Effector memory CD4-positive, alpha-beta T cell (primary cell): ENCODE measurements around the gene TNFRSF1A.

ENCODE experiments used
- DNase-seq, 3 donors: peaks; one replicate each; pipeline ENCODE4 v3.0.0-alpha.2; 2020
- H3K27ac ChIP-seq: 2 replicates; pipeline ENCODE4 v1.7.0; 2013; ENCODE audit warnings: mild to moderate bottlenecking, low read length, moderate library complexity; ENCODE audit not compliant: insufficient read depth, poor library complexity, severe bottlenecking
- H3K27me3 ChIP-seq: replicated peaks from 2 replicates; pipeline ENCODE4 v1.7.0; 2013; ENCODE audit warnings: mild to moderate bottlenecking, low read length; ENCODE audit not compliant: insufficient read depth, control insufficient read depth, poor library complexity, severe bottlenecking
- H3K36me3 ChIP-seq: 2 replicates; pipeline ENCODE4 v1.7.0; 2013; ENCODE audit warnings: mild to moderate bottlenecking, low read length, moderate library complexity; ENCODE audit not compliant: control insufficient read depth, insufficient read depth
- H3K4me1 ChIP-seq: 2 replicates; pipeline ENCODE4 v1.7.0; 2013; ENCODE audit warnings: low read length, mild to moderate bottlenecking; ENCODE audit not compliant: control insufficient read depth, insufficient read depth, poor library complexity, severe bottlenecking
- H3K4me3 ChIP-seq: 2 replicates; pipeline ENCODE4 v1.7.0; 2013; ENCODE audit warnings: low read length, low read depth, mild to moderate bottlenecking; ENCODE audit not compliant: insufficient read depth, poor library complexity, severe bottlenecking
- H3K9me3 ChIP-seq: 2 replicates; pipeline ENCODE4 v1.7.0; 2013; ENCODE audit warnings: mild to moderate bottlenecking, low read length, moderate library complexity; ENCODE audit not compliant: control insufficient read depth

The TNFRSF1A gene

GRCh38 chr12:6356374-6356820 is 14.5 kb upstream of the TNFRSF1A start:
- Histone ChIP-seq H3K27me3 (no peaks in the 10 kb centered on the region), H3K9me3 (no peaks in the 10 kb centered on the region), H3K27ac (no peak overlapping the region), H3K36me3 (no peaks in the 10 kb centered on the region), H3K4me1 (no peaks in the 10 kb centered on the region), H3K4me3 (no peak overlapping the region)
- DNase-seq: no peak

GRCh38 chr12:6355491-6356373 is 13.9 kb upstream of the TNFRSF1A start:
- Histone ChIP-seq H3K27me3 (no peaks in the 10 kb centered on the region), H3K4me3 (no peak overlapping the region), H3K36me3 (no peaks in the 10 kb centered on the region), H3K9me3 (no peaks in the 10 kb centered on the region), H3K27ac (no peak overlapping the region), H3K4me1 (no peaks in the 10 kb centered on the region)
- DNase-seq: no peak

- Histone ChIP-seq H3K27me3 (no peaks in the 10 kb centered on the region), H3K27ac (no peak overlapping the region), H3K9me3 (no peaks in the 10 kb centered on the region), H3K4me3 (no peak overlapping the region), H3K36me3 (no peaks in the 10 kb centered on the region), H3K4me1 (no peaks in the 10 kb centered on the region)
- no peak for DNase-seq
Measured at GRCh38 chr12:6354495-6355393, 12.9 kb upstream of the TNFRSF1A start.

- Histone ChIP-seq H3K4me3 (no peak overlapping the region), H3K4me1 (peaks cover 4% of the 10 kb centered on the region), H3K9me3 (no peaks in the 10 kb centered on the region), H3K27me3 (no peaks in the 10 kb centered on the region), H3K36me3 (no peaks in the 10 kb centered on the region), H3K27ac (no peak overlapping the region)
- DNase-seq: no peak
Measured at GRCh38 chr12:6352193-6353173, 10.6 kb upstream of the TNFRSF1A start.

- Histone ChIP-seq H3K4me1 (peaks cover 5% of the 10 kb centered on the region), H3K36me3 (no peaks in the 10 kb centered on the region), H3K27me3 (no peaks in the 10 kb centered on the region), H3K27ac (no peak overlapping the region), H3K4me3 (no peak overlapping the region), H3K9me3 (no peaks in the 10 kb centered on the region)
- no peak for DNase-seq
Measured at GRCh38 chr12:6351622-6352021, 9.7 kb upstream of the TNFRSF1A start.

- Histone ChIP-seq H3K4me3 (no peak overlapping the region), H3K9me3 (no peaks in the 10 kb centered on the region), H3K4me1 (peaks cover 20% of the 10 kb centered on the region), H3K36me3 (no peaks in the 10 kb centered on the region), H3K27ac (no peak overlapping the region), H3K27me3 (no peaks in the 10 kb centered on the region)
- no peak for DNase-seq
Measured at GRCh38 chr12:6347367-6348338, 5.8 kb upstream of the TNFRSF1A start.

GRCh38 chr12:6346942-6347341 is 5.1 kb upstream of the TNFRSF1A start:
- no peaks in the 10 kb centered on the region for H3K9me3 ChIP-seq
- H3K27ac ChIP-seq: no peak overlapping the region
- no peak overlapping the region for H3K4me3 ChIP-seq
- no peak for DNase-seq
- no peaks in the 10 kb centered on the region for H3K27me3 ChIP-seq
- peaks cover 27% of the 10 kb centered on the region for H3K4me1 ChIP-seq
- H3K36me3 ChIP-seq: no peaks in the 10 kb centered on the region

- Histone ChIP-seq H3K4me1 (peaks cover 27% of the 10 kb centered on the region), H3K27me3 (no peaks in the 10 kb centered on the region), H3K9me3 (no peaks in the 10 kb centered on the region), H3K27ac (no peak overlapping the region), H3K4me3 (no peak overlapping the region), H3K36me3 (no peaks in the 10 kb centered on the region)
- no peak for DNase-seq
Measured at GRCh38 chr12:6346235-6346832, 4.5 kb upstream of the TNFRSF1A start.
